ENCODE results near the gene ALDH3B2.
A peak's percentile ranks its signal among the peaks of the same experiment; 100 is the strongest.

The ALDH3B2 gene

GRCh38 chr11:67631411-67631810, 43.0 kb downstream of the ALDH3B2 start:
- TF ChIP-seq GABPA (IDR thresholded peaks at IDR 0.05; ENCODE audit: low read depth), result no peak
- no peaks in the 10 kb centered on the region for H3K27me3 ChIP-seq (ENCODE audit: insufficient read depth, poor library complexity, severe bottlenecking)
- no peak for DNase-seq (ENCODE audit: low read depth in 1 of 2, low spot score in 1 of 2)
- no peak overlapping the region for H3K4me3 ChIP-seq (replicated peaks; ENCODE audit: insufficient read depth, low read length)
- no peak overlapping the region for H3K27ac ChIP-seq (replicated peaks)

DNA sequence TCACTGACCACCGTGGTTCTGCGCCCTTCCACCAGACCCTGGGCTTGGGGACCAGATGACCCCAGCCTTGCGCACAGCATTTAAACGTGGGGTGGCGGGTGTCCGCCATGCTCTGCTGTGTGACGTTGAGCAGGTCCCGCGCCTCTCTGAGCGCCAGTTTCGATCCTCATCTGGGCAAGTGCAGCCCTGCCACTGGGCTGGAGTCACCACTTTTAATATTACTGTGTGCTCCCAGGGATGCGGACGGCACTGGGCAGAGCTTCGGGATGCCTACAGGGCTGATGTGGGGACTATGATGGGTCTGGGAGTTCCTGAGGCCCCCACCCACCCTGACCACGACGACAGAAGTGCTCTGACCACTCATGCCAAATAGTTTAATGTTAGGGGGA, 43.5 kb downstream of the ALDH3B2 start:
- no peak for DNase-seq (ENCODE audit: low read depth in 1 of 2, low spot score in 1 of 2)
- Histone ChIP-seq H3K4me3 (replicated peaks; ENCODE audit: insufficient read depth, low read length) (peak overlapping the region; percentile 77), H3K27ac (replicated peaks) (peak overlapping the region; percentile 48), H3K27me3 (ENCODE audit: insufficient read depth, poor library complexity, severe bottlenecking) (no peaks in the 10 kb centered on the region)
- TF ChIP-seq, protein P1, sequence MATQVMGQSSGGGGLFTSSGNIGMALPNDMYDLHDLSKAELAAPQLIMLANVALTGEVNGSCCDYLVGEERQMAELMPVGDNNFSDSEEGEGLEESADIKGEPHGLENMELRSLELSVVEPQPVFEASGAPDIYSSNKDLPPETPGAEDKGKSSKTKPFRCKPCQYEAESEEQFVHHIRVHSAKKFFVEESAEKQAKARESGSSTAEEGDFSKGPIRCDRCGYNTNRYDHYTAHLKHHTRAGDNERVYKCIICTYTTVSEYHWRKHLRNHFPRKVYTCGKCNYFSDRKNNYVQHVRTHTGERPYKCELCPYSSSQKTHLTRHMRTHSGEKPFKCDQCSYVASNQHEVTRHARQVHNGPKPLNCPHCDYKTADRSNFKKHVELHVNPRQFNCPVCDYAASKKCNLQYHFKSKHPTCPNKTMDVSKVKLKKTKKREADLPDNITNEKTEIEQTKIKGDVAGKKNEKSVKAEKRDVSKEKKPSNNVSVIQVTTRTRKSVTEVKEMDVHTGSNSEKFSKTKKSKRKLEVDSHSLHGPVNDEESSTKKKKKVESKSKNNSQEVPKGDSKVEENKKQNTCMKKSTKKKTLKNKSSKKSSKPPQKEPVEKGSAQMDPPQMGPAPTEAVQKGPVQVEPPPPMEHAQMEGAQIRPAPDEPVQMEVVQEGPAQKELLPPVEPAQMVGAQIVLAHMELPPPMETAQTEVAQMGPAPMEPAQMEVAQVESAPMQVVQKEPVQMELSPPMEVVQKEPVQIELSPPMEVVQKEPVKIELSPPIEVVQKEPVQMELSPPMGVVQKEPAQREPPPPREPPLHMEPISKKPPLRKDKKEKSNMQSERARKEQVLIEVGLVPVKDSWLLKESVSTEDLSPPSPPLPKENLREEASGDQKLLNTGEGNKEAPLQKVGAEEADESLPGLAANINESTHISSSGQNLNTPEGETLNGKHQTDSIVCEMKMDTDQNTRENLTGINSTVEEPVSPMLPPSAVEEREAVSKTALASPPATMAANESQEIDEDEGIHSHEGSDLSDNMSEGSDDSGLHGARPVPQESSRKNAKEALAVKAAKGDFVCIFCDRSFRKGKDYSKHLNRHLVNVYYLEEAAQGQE (IDR thresholded peaks at IDR 0.05; ENCODE audit: insufficient replicate concordance, low read depth), result no peak
- TF ChIP-seq POLR2AphosphoS5 (IDR thresholded peaks at IDR 0.05; ENCODE audit: low read depth) (no peak), GABPA (IDR thresholded peaks at IDR 0.05; ENCODE audit: low read depth) (no peak), SPI1 (IDR thresholded peaks at IDR 0.05; ENCODE audit: borderline replicate concordance, low read depth) (no peak)
- TF ChIP-seq, protein P2, sequence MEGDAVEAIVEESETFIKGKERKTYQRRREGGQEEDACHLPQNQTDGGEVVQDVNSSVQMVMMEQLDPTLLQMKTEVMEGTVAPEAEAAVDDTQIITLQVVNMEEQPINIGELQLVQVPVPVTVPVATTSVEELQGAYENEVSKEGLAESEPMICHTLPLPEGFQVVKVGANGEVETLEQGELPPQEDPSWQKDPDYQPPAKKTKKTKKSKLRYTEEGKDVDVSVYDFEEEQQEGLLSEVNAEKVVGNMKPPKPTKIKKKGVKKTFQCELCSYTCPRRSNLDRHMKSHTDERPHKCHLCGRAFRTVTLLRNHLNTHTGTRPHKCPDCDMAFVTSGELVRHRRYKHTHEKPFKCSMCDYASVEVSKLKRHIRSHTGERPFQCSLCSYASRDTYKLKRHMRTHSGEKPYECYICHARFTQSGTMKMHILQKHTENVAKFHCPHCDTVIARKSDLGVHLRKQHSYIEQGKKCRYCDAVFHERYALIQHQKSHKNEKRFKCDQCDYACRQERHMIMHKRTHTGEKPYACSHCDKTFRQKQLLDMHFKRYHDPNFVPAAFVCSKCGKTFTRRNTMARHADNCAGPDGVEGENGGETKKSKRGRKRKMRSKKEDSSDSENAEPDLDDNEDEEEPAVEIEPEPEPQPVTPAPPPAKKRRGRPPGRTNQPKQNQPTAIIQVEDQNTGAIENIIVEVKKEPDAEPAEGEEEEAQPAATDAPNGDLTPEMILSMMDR (IDR thresholded peaks at IDR 0.05; ENCODE audit: insufficient read depth, low read length), result no peak

DNA sequence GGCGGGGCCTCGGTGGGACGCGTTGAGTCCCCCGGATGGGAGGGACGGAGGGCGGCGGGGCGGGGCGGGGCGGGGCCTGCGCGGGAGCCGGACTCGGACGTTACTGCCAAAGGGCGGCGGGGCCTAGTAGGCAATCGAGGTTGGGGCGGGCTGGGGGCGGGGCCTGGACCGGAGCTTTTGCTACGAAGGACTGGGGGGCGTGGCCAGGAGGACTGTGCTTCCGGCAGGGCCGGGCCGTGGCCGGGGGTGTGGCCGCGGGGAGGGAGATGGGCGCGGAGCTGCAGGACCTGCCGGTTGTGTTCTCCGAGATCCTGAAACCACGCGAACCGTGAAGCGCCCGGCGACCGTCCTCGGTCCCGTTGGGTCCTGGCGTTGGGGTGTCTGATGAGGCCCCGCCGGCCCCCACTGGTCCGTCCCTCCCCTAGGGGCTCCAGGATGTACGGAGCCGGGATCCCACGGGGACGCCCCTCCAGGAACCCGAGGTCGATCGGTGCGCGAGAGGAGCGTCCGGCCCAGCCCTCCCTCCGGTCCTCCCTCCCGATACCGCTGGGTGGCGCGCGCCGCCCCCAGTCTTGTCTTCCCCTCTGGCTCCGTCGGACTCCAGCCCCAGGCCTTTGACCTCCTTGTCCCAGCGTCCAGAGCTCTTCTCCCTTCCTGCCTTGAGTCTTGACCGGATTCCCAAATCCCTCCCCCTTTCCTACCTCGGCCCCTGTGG, 44.0 kb downstream of the ALDH3B2 start:
- Histone ChIP-seq H3K4me3 (replicated peaks; ENCODE audit: insufficient read depth, low read length) (peak overlapping the region; percentile 77), H3K27me3 (ENCODE audit: insufficient read depth, poor library complexity, severe bottlenecking) (no peaks in the 10 kb centered on the region), H3K27ac (replicated peaks) (peak overlapping the region; percentile 77)
- TF ChIP-seq SPI1 (IDR thresholded peaks at IDR 0.05; ENCODE audit: borderline replicate concordance, low read depth) (no peak), GABPA (IDR thresholded peaks at IDR 0.05; ENCODE audit: low read depth) (no peak), POLR2AphosphoS5 (IDR thresholded peaks at IDR 0.05; ENCODE audit: low read depth) (peak; percentile 32; the same call in 1 of the 2 replicates)
- TF ChIP-seq, protein P2 (IDR thresholded peaks at IDR 0.05; ENCODE audit: insufficient read depth, low read length), result peak; percentile 59
- TF ChIP-seq, protein P1 (IDR thresholded peaks at IDR 0.05; ENCODE audit: insufficient replicate concordance, low read depth), result no peak
- peak; percentile 92 to 97 for DNase-seq (ENCODE audit: low read depth in 1 of 2, low spot score in 1 of 2)

GRCh38 chr11:67629386-67630227, 44.8 kb downstream of the ALDH3B2 start, which contains the start of gene NUDT8:
NUDT8 (minus strand) TSS chr11:67629937; CDS start chr11:67629911, 26 bp downstream.
- peak; percentile 76 to 87 for DNase-seq (ENCODE audit: low read depth in 1 of 2, low spot score in 1 of 2)
- TF ChIP-seq POLR2AphosphoS5 (IDR thresholded peaks at IDR 0.05; ENCODE audit: low read depth), result peak; percentile 60; the same call in 1 of the 2 replicates
- TF ChIP-seq, protein P2 (IDR thresholded peaks at IDR 0.05; ENCODE audit: insufficient read depth, low read length), result peak; percentile 67
- TF ChIP-seq, protein P1 (IDR thresholded peaks at IDR 0.05; ENCODE audit: insufficient replicate concordance, low read depth), result no peak
- Histone ChIP-seq H3K4me3 (replicated peaks; ENCODE audit: insufficient read depth, low read length) (peak within 1 kb of the TSS; percentile 77), H3K27me3 (ENCODE audit: insufficient read depth, poor library complexity, severe bottlenecking) (no peaks in the 10 kb centered on the region), H3K27ac (replicated peaks) (peak within 1 kb of the TSS; percentile 77)
